NCI-H2081 (cell line): Measurements from ENCODE around the gene FLVCR2.

Experiments used
- DNase-seq, 2 experiments: peaks; one replicate each; lab custom pipeline; 2025; lab: John Stamatoyannopoulos, UW

The FLVCR2 gene

GRCh38 chr14:75631453-75631831 lies 53.0 kb downstream of the FLVCR2 start:
- no peak for DNase-seq

GRCh38 chr14:75634848-75635247 lies 56.4 kb downstream of the FLVCR2 start:
- no peak for DNase-seq

- no peak for DNase-seq
These were observed 57.8 kb downstream of the FLVCR2 start for GRCh38 chr14:75636100-75636692.

GRCh38 chr14:75640876-75641275 lies 62.5 kb downstream of the FLVCR2 start:
- no peak for DNase-seq

- no peak for DNase-seq
These were observed 65.6 kb downstream of the FLVCR2 start for GRCh38 chr14:75643985-75644384.

GRCh38 chr14:75645056-75645455 lies 66.6 kb downstream of the FLVCR2 start:
- DNase-seq, result no peak

- no peak for DNase-seq
These were observed 68.3 kb downstream of the FLVCR2 start for GRCh38 chr14:75646762-75647161.

- no peak for DNase-seq
These were observed 69.2 kb downstream of the FLVCR2 start for GRCh38 chr14:75647640-75648039.

- peak in 1 of 2 experiments; percentile 20 for DNase-seq
These were observed 69.8 kb downstream of the FLVCR2 start for GRCh38 chr14:75648066-75648838.

- DNase-seq, result no peak
These were observed 70.9 kb downstream of the FLVCR2 start for GRCh38 chr14:75649337-75649736.

GRCh38 chr14:75649773-75650172 lies 71.4 kb downstream of the FLVCR2 start:
- DNase-seq, result no peak

- DNase-seq, result no peak
These were observed 72.0 kb downstream of the FLVCR2 start for GRCh38 chr14:75650253-75651058.

GRCh38 chr14:75653563-75653962 lies 75.1 kb downstream of the FLVCR2 start:
- no peak for DNase-seq

GRCh38 chr14:75654127-75654732 lies 75.8 kb downstream of the FLVCR2 start:
- peak; percentile 61 to 62 for DNase-seq

GRCh38 chr14:75655235-75655634 lies 76.8 kb downstream of the FLVCR2 start:
- no peak for DNase-seq

- no peak for DNase-seq
These were observed 78.9 kb downstream of the FLVCR2 start for GRCh38 chr14:75657331-75657730.

- DNase-seq, result no peak
These were observed 80.5 kb downstream of the FLVCR2 start for GRCh38 chr14:75658957-75659356.

GRCh38 chr14:75660238-75660629 lies 81.8 kb downstream of the FLVCR2 start:
- DNase-seq, result no peak

GRCh38 chr14:75660630-75661498 lies 82.4 kb downstream of the FLVCR2 start, which contains the start of the genes ERG28 and TTLL5:
ERG28 (minus strand) TSS chr14:75660876; CDS start chr14:75657502, 3,374 bp downstream.
TTLL5 (plus strand) TSS chr14:75661246; CDS start chr14:75663150, 1,904 bp downstream.
- DNase-seq, result peak; percentile 97 to 99

- no peak for DNase-seq
These were observed 83.0 kb downstream of the FLVCR2 start for GRCh38 chr14:75661499-75661814.

- no peak for DNase-seq
These were observed 84.5 kb downstream of the FLVCR2 start for GRCh38 chr14:75662966-75663365.
